HG02884 (cell line): ENCODE data around the gene TIMP3.

Experiments used
- ATAC-seq: cut with Tn5 transposase; IDR thresholded peaks from one replicate; pipeline ENCODE4 v1.9.1; 2021; ENCODE audit warnings: mild to moderate bottlenecking, moderate library complexity; ENCODE audit not compliant: unreplicated experiment

TIMP3 gene

DNA sequence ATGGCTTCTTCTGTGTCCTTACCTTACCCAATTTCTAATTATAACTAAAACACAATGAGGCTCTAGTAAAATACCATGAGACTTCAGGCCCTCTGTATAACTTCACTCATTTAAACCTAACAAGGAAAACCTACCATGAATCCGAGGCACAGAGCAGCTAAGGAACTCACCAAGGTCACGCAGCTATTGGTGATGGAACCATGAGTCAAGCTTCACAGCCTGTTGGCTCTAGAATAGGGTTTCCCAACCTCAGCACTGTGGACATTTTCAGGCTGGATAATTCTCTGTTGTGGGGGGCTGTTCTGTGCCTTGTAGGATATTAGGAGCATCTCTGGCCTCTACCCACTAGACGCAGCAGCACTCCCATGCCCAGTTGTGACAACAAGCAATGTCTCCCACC lies 75.7 kb downstream of the TIMP3 start:
- ATAC-seq = no peak

DNA sequence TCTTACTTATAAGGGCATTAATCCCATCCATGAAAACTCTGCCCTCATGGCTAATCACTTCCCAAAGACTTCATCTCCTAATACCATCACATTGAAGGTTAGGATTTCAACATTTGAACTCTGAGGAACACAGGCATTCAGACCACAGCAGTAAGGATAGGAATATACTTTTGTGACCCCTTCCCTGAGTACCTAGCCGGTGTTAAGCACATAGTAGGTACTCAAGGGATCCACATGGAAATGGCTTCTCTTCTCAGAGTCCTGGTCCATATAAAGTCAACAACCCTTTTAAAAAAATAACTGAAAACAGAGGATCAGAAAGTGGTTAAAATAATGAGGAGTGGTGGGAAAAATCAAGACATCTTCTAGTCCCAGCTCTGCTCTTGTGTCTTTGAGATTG lies 78.0 kb downstream of the TIMP3 start:
- no peak for ATAC-seq

DNA sequence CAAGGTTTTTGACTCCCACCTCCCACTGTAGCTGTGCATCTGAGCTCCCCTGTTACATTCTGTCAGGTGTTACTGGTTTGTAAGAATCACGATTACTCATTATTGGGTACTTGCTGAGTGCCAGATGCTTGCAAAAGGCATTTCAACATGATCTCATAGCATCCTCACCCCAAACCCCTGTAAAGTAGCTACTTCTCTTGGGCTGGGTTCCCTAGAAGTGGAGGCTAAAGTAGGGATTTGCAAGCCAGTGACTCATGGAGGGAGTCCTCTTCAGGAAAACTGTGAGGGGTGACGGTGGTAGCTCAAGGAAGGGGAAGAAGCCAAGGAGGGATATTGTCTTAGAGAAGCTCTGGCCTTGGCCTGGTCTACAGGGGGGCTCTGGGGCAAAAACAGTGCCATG lies 78.6 kb downstream of the TIMP3 start:
- ATAC-seq = no peak

DNA sequence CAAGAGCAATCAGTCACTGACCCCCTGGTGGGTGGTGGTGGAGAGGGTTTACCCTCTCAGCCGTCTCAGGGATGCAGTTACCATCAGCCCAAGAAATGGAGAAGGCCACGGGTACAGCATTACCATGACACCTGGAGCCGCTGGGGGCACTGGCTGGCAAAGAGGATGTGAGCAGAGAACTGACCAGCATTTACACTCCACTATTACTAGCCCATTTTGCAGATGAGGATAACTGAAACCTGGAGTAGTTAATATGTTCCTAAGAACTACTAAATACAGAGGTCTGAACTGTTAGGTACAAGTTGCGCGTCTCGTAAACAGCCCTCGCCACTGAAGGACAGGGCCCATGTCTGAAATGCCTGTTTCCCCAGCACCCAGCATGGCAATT lies 79.0 kb downstream of the TIMP3 start:
- ATAC-seq = no peak

DNA sequence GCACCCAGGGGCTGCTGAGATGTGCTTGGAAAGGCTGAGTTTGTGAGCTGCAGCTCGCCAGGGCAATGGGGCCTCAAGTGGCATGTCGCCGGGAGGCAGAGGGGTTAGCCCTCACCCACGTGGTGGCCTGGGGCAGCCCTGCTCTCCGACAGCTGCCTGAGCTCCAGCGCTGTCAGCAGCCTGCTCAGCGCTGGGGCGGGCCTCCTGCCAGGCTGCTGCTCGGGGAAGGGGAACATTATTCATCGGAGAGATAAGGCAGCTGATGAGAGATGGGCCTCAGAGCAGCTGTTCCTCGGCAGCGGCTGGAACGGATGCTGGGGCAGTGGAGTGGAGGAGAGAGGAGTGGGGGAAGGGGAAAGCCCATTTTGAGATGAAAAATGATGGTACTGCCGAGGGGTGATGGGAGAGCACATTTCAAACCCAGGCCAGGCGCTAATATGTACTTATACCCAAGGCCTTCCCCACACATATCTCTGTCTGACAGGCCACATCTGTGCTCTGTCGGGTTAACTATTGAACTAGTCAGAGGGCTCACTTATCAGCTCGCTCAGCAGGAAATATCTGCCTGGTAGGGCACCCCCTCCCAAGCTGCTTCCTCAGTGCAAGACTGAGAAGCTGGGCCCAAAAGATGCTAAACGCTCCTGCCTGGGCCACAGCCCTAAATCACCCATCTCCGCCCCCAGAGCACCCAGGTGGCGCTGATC lies 79.5 kb downstream of the TIMP3 start:
- ATAC-seq = no peak

- no peak for ATAC-seq
These were observed 80.9 kb downstream of the TIMP3 start for GRCh38 chr22:32882360-32882755.

- ATAC-seq = no peak
These were observed 81.4 kb downstream of the TIMP3 start for GRCh38 chr22:32882774-32883530.

- no peak for ATAC-seq
These were observed 85.9 kb downstream of the TIMP3 start for GRCh38 chr22:32887324-32887980.

- ATAC-seq = no peak
These were observed 87.5 kb downstream of the TIMP3 start for GRCh38 chr22:32888976-32889375.

GRCh38 chr22:32896891-32897290 lies 95.4 kb downstream of the TIMP3 start:
- no peak for ATAC-seq

DNA sequence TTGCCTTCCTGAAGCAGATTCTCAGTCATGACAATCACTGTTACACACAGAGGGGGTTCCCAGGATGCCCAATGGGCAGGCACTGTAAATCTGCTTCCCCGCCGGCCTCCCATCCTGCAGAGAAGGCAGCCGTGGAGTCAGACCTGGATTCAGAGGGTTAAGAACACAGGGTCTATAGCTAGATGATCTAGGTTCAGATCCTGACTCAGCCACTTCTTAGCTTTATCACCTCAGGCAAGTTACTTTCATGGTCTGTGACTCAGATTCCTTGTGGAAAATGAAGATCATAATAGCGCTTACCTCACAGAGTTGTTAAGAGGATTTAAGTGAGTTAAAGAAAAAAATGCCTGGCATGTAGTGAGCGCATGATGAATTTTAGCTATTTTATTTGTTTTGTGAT lies 95.9 kb downstream of the TIMP3 start:
- no peak for ATAC-seq

DNA sequence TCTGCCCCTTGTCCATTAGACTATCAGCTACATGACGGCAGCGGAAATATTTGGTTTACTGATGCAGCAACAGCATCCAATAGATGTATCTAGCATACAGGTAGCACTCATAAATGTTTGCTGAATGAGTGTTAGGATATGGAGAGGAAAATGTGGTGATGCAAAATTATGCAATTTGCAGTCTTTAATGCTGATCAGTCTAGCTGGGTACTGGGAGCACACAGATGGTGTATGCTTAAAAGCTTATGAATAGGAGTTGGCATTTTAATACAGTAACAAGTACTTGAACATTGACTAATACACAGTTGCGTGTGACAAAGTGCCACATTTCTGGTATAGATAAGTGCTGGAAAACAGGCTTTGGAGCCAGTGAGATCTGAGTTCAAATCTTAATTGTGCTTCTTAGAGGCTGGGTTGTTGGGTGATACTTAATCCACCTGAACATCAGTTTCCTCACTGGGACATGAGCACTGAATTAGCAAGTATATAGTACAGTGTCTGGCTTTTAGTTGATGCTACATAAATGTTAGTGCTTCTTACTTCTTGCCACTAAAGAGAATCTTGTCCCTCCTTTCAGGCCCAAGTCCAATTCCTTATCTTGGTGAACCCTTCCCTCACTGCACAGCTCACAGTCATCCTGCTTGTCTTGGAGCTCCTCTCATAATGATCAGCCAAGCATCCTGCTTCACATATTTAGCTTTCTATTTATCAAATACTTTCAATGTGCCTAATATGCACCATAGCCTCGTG lies 99.6 kb downstream of the TIMP3 start:
- ATAC-seq = no peak

DNA sequence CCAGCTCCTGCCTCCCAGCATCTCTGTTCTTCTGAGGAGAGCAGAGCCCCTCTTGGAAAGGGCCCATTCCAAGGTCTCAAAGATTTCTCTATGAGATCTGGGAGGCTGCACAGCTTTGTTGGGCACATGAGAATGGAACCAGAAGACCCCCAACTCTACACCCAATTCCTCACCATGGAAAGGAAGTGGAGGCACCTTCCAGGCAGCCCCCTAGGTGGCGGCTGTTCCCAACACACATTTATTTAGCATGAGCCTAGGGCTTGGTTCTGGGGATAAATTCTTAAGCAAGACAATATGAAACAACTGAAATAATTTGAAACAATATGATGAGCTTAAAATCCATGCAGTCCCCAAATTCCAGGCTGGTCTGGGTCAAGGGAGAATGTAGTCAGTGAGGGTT lies 100.4 kb downstream of the TIMP3 start:
- ATAC-seq = no peak

- no peak for ATAC-seq
These were observed 102.0 kb downstream of the TIMP3 start for GRCh38 chr22:32903507-32903906.

- ATAC-seq = no peak
These were observed 102.5 kb downstream of the TIMP3 start for GRCh38 chr22:32904044-32904443.

GRCh38 chr22:32905400-32905799 lies 103.9 kb downstream of the TIMP3 start:
- ATAC-seq = no peak

- ATAC-seq = no peak
These were observed 108.3 kb downstream of the TIMP3 start for GRCh38 chr22:32909581-32910428.

DNA sequence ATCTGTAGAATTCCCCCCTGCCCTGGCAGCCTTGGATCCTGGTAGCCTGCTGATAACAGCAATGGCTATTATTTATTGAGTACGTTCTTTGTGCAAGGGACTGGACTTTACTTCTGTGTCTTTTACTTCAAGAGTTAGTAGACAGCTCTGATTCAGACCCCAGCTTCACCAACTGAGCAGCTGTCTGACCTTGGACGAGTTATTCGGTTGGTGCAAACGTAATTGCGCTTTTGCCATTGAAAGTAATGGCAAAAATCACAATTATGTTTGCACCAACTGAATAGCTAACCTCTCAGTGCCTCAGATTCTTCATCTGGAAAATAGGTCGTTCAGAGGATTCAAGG lies 108.9 kb downstream of the TIMP3 start:
- no peak for ATAC-seq

- no peak for ATAC-seq
These were observed 110.0 kb downstream of the TIMP3 start for GRCh38 chr22:32911503-32911902.
